K562 (cell line): ENCODE measurements around the gene STAT4. TPM values are rescaled to one million over a fixed set of nuclear protein-coding genes. Genes with fewer than 3 reads are reported as not detected.

ENCODE experiments used
- CTBP1 ChIP-seq: fragments of 450-650 bp; IDR thresholded peaks from 2 replicates; pipeline ENCODE4 v1.6.1; 2016; ENCODE audit warnings: borderline replicate concordance
- PBX2 ChIP-seq, 2 experiments: IDR thresholded peaks in 1 of 2; conservative IDR thresholded peaks in 1 of 2; 2 replicates each; pipeline ENCODE4 v1.6.1; 2016; ENCODE audit warnings: low read depth in 2 of 2, mild to moderate bottlenecking in 1 of 2, missing compliant biosample characterization in 1 of 2, missing genetic modification characterization in 1 of 2, moderate library complexity in 1 of 2
- PKNOX1 ChIP-seq: fragments of 450-650 bp; IDR thresholded peaks from 2 replicates; pipeline ENCODE4 v1.6.1; 2016
- SREBF1 ChIP-seq: fragments of 150-350 bp; IDR thresholded peaks from 2 replicates; pipeline ENCODE4 v1.6.1; 2014; ENCODE audit warnings: antibody characterized with exemption, low read depth, low read length, borderline replicate concordance
- TCF7L2 ChIP-seq: fragments of 150-350 bp; IDR thresholded peaks from 2 replicates; pipeline ENCODE4 v1.6.1; 2016; ENCODE audit warnings: low read depth, mild to moderate bottlenecking, low read length, moderate library complexity
- TSHZ1 ChIP-seq: fragments of 250-450 bp; sonication (Bioruptor Pico); IDR thresholded peaks from 2 replicates; pipeline ENCODE4 v1.4.0; 2020; ENCODE audit warnings: mild to moderate bottlenecking, moderate library complexity
- ZNF583 ChIP-seq: fragments of 250-450 bp; sonication (Bioruptor Pico); IDR thresholded peaks from 2 replicates; pipeline ENCODE4 v1.4.0; 2020
- polyA plus RNA-seq, 8 experiments: library from polyadenylated mRNA; depleted of rRNA in 4 of 8; stranded (reverse) in 5 of 8; unstranded in 3 of 8; fragments of >200 nt; fragmentation: Nextera tagmentation in 2 of 8; fragmentation: Illumina TruSeq in 1 of 8; extraction: Ambion mirVana in 2 of 8; extraction: Trizol in 1 of 8; gene quantifications; 2 replicates each; pipeline versions ENCODE4 v1.2.1 to v1.2.3, GENCODE V29; 2011 to 2014; ENCODE audit warnings: inconsistent platforms in 1 of 8, missing spikeins in 1 of 8
- total RNA-seq, 7 experiments: library from RNA; depleted of rRNA in 6 of 7; stranded (reverse); fragments of >200 nt in 6 of 7; fragmentation: Illumina TruSeq in 2 of 7; extraction: Trizol in 2 of 7; gene quantifications; 2 replicates each; pipeline versions ENCODE4 v1.2.1 to v1.2.3, GENCODE V29; 2011 to 2021; ENCODE audit warnings: low replicate concordance in 1 of 7

The STAT4 gene
- total and polyA plus RNA-seq, 9 of the 15 experiments (the other 6 are each of a cell fraction or from before 2014, with no cell fraction given) = 0.01 to 0.06 (median 0.03) TPM; not detected in 6

GRCh38 chr2:191082321-191082720 is 68.5 kb downstream of the STAT4 start (continued):
- TF ChIP-seq SREBF1 = no peak
- no peak for TF ChIP-seq CTBP1
- no peak for TF ChIP-seq TCF7L2
- no peak for TF ChIP-seq PBX2 (CRISPR knock-in tag; IDR thresholded peaks at IDR 0.05; ENCODE audit: low read depth)
- no peak for TF ChIP-seq PBX2 (tag; conservative IDR thresholded peaks at IDR 0.05; ENCODE audit: low read depth)
- TF ChIP-seq PKNOX1 = no peak
- no peak for TF ChIP-seq TSHZ1 (CRISPR knock-in tag)
- no peak for TF ChIP-seq ZNF583
- TF ChIP-seq, all 486 proteins: peak for 0
